H1 (cell line): Measurements from ENCODE around the gene SEMA5B. TPM values are rescaled to one million over a fixed set of nuclear protein-coding genes. Genes with fewer than 3 reads are reported as not detected.

Experiments used
- CTCF ChIA-PET: fragments of 300-600 bp; sonication (Branson Sonifier 250); formaldehyde crosslinking; loops from one replicate; lab custom pipeline; 2021; ENCODE audit not compliant: partially characterized antibody; lab: Charles Lee
- POLR2A ChIA-PET: fragments of 300-600 bp; sonication (Branson Sonifier 250); formaldehyde crosslinking; loops from one replicate; lab custom pipeline; 2021; ENCODE audit warnings: inconsistent platforms; ENCODE audit not compliant: partially characterized antibody; lab: Charles Lee
- DNase-seq, 2 experiments: peaks; one replicate each; pipeline versions ENCODE4 v3.0.0 to v3.0.0-alpha.2; 2010 to 2022; ENCODE audit warnings: low spot score in 2 of 2, low read depth in 1 of 2, mixed read lengths in 1 of 2
- FAIRE-seq: peaks from 2 replicates; lab custom pipeline; 2011; peaks lifted over from hg19 to GRCh38; lab: Jason Lieb, UNC
- H2AFZ ChIP-seq: 2 replicates; pipeline ENCODE4 v1.8.1; 2012; ENCODE audit warnings: low read length, inconsistent platforms
- H2AK5ac ChIP-seq: 2 replicates; pipeline ENCODE4 v1.6.1; 2013; ENCODE audit warnings: low read depth, low read length
- H2BK120ac ChIP-seq: replicated peaks from 2 replicates; pipeline ENCODE3; 2013; ENCODE audit warnings: low read depth, low read length, inconsistent platforms
- H2BK12ac ChIP-seq: 2 replicates; pipeline ENCODE4 v1.6.1; 2013; ENCODE audit warnings: low read depth, low read length
- H2BK15ac ChIP-seq: 2 replicates; pipeline ENCODE4 v1.6.1; 2013; ENCODE audit warnings: low read length
- H2BK20ac ChIP-seq: 2 replicates; pipeline ENCODE4 v1.6.1; 2013; ENCODE audit warnings: low read length
- H2BK5ac ChIP-seq: 2 replicates; pipeline ENCODE4 v1.6.1; 2013; ENCODE audit warnings: low read depth, low read length
- H3K14ac ChIP-seq: 2 replicates; pipeline ENCODE4 v1.6.1; 2013; ENCODE audit warnings: inconsistent platforms; ENCODE audit not compliant: insufficient read length
- H3K18ac ChIP-seq: 2 replicates; pipeline ENCODE4 v1.6.1; 2013; ENCODE audit warnings: low read length; ENCODE audit errors: extremely low read depth
- H3K23ac ChIP-seq: 2 replicates; pipeline ENCODE4 v1.6.1; 2013; ENCODE audit warnings: inconsistent platforms; ENCODE audit not compliant: insufficient read length
- H3K23me2 ChIP-seq: 2 replicates; pipeline ENCODE4 v1.6.1; 2013; ENCODE audit warnings: low read depth, low read length
- H3K27ac ChIP-seq: 2 replicates; pipeline ENCODE4 v1.6.1; 2011; ENCODE audit warnings: low read depth, low read length, inconsistent platforms
- H3K27me3 ChIP-seq, 4 experiments: replicated peaks in 1 of 4; 1 replicate in 1 of 4; 2 replicates in 3 of 4; pipeline versions ENCODE4 v1.6.1 to v1.8.1; 2011 to 2013; ENCODE audit warnings: low read length in 3 of 4, mild to moderate bottlenecking in 3 of 4, inconsistent platforms in 2 of 4, mixed read lengths in 2 of 4, moderate library complexity in 1 of 4; ENCODE audit not compliant: control insufficient read depth in 3 of 4, insufficient read depth in 3 of 4; ENCODE audit errors: extremely low read depth in 1 of 4
- H3K36me3 ChIP-seq, 4 experiments: 2 replicates each; pipeline versions ENCODE4 v1.6.1 to v1.8.1; 2011 to 2013; ENCODE audit warnings: mild to moderate bottlenecking in 4 of 4, low read length in 3 of 4, moderate library complexity in 2 of 4, control low read depth in 1 of 4, inconsistent platforms in 1 of 4; ENCODE audit not compliant: insufficient read depth in 4 of 4, control insufficient read depth in 2 of 4
- H3K4ac ChIP-seq: replicated peaks from 2 replicates; pipeline ENCODE3; 2013; ENCODE audit warnings: low read length, low read depth, mixed read lengths, inconsistent platforms; ENCODE audit not compliant: insufficient read length
- H3K4me1 ChIP-seq, 4 experiments: replicated peaks in 1 of 4; 1 replicate in 1 of 4; 2 replicates in 3 of 4; pipeline versions ENCODE4 v1.6.1 to v1.8.1; 2011 to 2013; ENCODE audit warnings: low read length in 3 of 4, inconsistent platforms in 2 of 4, mixed read lengths in 1 of 4; ENCODE audit not compliant: insufficient read depth in 4 of 4, control insufficient read depth in 3 of 4
- H3K4me2 ChIP-seq, 2 experiments: 2 replicates each; pipeline versions ENCODE4 v1.6.1 to v1.8.1; 2011 to 2013; ENCODE audit warnings: low read depth in 2 of 2, low read length in 2 of 2, control low read depth in 1 of 2, inconsistent platforms in 1 of 2, mild to moderate bottlenecking in 1 of 2; ENCODE audit not compliant: insufficient read depth in 1 of 2
- H3K4me3 ChIP-seq, 4 experiments: fragments of 200-600, 300-600 bp in 1 of 4; sonication (generic), shearing (Covaris generic), sonication (Bioruptor Twin) in 1 of 4; 2 replicates each; pipeline versions ENCODE4 v1.5.1 to v1.8.1; 2011 to 2016; ENCODE audit warnings: low read length in 4 of 4, low read depth in 3 of 4, control low read depth in 2 of 4, inconsistent platforms in 2 of 4, mild to moderate bottlenecking in 2 of 4, mixed read lengths in 1 of 4, moderate library complexity in 1 of 4; ENCODE audit not compliant: insufficient read depth in 2 of 4; ENCODE audit errors: extremely low read depth in 1 of 4
- H3K56ac ChIP-seq: replicated peaks from 2 replicates; pipeline ENCODE3; 2013; ENCODE audit warnings: low read depth, mild to moderate bottlenecking, mixed read lengths, low read length, inconsistent platforms; ENCODE audit not compliant: insufficient read length
- H3K79me1 ChIP-seq: 2 replicates; pipeline ENCODE4 v1.6.1; 2013; ENCODE audit warnings: low read depth, low read length, control low read depth
- H3K79me2 ChIP-seq, 2 experiments: 2 replicates each; pipeline versions ENCODE4 v1.6.1 to v1.8.1; 2012 to 2013; ENCODE audit warnings: low read length in 2 of 2, mild to moderate bottlenecking in 2 of 2, inconsistent platforms in 1 of 2; ENCODE audit not compliant: insufficient read depth in 2 of 2, control insufficient read depth in 1 of 2
- H3K9ac ChIP-seq, 4 experiments: replicated peaks in 1 of 4; 1 replicate in 1 of 4; 2 replicates in 3 of 4; pipeline versions ENCODE4 v1.6.1 to v1.8.1; 2011 to 2013; ENCODE audit warnings: low read depth in 3 of 4, low read length in 3 of 4, control low read depth in 2 of 4, mild to moderate bottlenecking in 2 of 4, moderate library complexity in 2 of 4, inconsistent platforms in 1 of 4; ENCODE audit errors: extremely low read depth in 1 of 4
- H3K9me3 ChIP-seq, 2 experiments: 2 replicates each; pipeline versions ENCODE4 v1.6.1 to v1.8.1; 2012 to 2013; ENCODE audit warnings: mild to moderate bottlenecking in 2 of 2, moderate library complexity in 2 of 2, control low read depth in 1 of 2, inconsistent platforms in 1 of 2, low read depth in 1 of 2, low read length in 1 of 2, mixed read lengths in 1 of 2; ENCODE audit not compliant: insufficient read depth in 2 of 2
- H4K20me1 ChIP-seq, 2 experiments: replicated peaks in 1 of 2; 2 replicates each; pipeline versions ENCODE3 to v1.8.1; 2011 to 2013; ENCODE audit warnings: inconsistent platforms in 2 of 2, low read length in 2 of 2, mild to moderate bottlenecking in 1 of 2; ENCODE audit not compliant: insufficient read depth in 2 of 2, control insufficient read depth in 1 of 2
- H4K5ac ChIP-seq: 2 replicates; pipeline ENCODE4 v1.6.1; 2013; ENCODE audit warnings: low read length, low read depth, mixed read lengths, inconsistent platforms; ENCODE audit not compliant: insufficient read length
- H4K8ac ChIP-seq: 2 replicates; pipeline ENCODE4 v1.8.0; 2013; ENCODE audit warnings: mild to moderate bottlenecking, moderate library complexity, low read length, inconsistent platforms; ENCODE audit not compliant: insufficient read depth; ENCODE audit errors: extremely low read depth
- H4K91ac ChIP-seq: replicated peaks from 2 replicates; pipeline ENCODE3; 2013; ENCODE audit warnings: low read length, mixed read lengths, inconsistent platforms; ENCODE audit not compliant: insufficient read length
- CHD1 ChIP-seq: IDR thresholded peaks from 2 replicates; pipeline ENCODE4 v1.6.1; 2012; ENCODE audit warnings: low read depth, low read length, improper control_type of control experiment
- CTCF ChIP-seq, 3 experiments: IDR thresholded peaks; 1 replicate in 2 of 3; 2 replicates in 1 of 3; pipeline versions ENCODE4 v1.5.1 to v1.6.1; 2011; ENCODE audit warnings: low read length in 3 of 3, mild to moderate bottlenecking in 3 of 3, inconsistent platforms in 2 of 3, low read depth in 1 of 3, moderate library complexity in 1 of 3; ENCODE audit not compliant: insufficient read depth in 1 of 3; ENCODE audit errors: control extremely low read depth in 1 of 3
- FOSL1 ChIP-seq: IDR thresholded peaks from 2 replicates; pipeline ENCODE4 v1.6.1; 2011; ENCODE audit warnings: mild to moderate bottlenecking, low read depth, low read length, moderate library complexity; ENCODE audit not compliant: insufficient read depth
- KDM1A ChIP-seq: fragments of 200-600, 300-600 bp; sonication (generic); IDR thresholded peaks from 2 replicates; pipeline ENCODE4 v1.7.1; 2016; ENCODE audit warnings: mild to moderate bottlenecking, low read length, borderline replicate concordance
- KDM5A ChIP-seq: fragments of 200-600 bp; IDR thresholded peaks from 2 replicates; pipeline ENCODE4 v1.7.1; 2012; ENCODE audit warnings: mild to moderate bottlenecking, low read length, inconsistent platforms, mixed read lengths
- MAX ChIP-seq: IDR thresholded peaks from 2 replicates; pipeline ENCODE4 v1.6.1; 2012; ENCODE audit warnings: inconsistent platforms
- NANOG ChIP-seq: IDR thresholded peaks from 2 replicates; pipeline ENCODE4 v1.6.1; 2011; ENCODE audit warnings: low read length, low read depth, mild to moderate bottlenecking, inconsistent platforms; ENCODE audit not compliant: insufficient read depth, poor library complexity, severe bottlenecking
- POLR2A ChIP-seq, 2 experiments: IDR thresholded peaks; 1 replicate in 1 of 2; 2 replicates in 1 of 2; pipeline ENCODE4 v1.6.1; 2011; ENCODE audit warnings: low read depth in 2 of 2, low read length in 2 of 2, mild to moderate bottlenecking in 2 of 2; ENCODE audit errors: control extremely low read depth in 1 of 2
- TAF7 ChIP-seq: optimal IDR thresholded peaks from 2 replicates; pipeline ENCODE3; 2011; ENCODE audit warnings: low read depth, mild to moderate bottlenecking, inconsistent platforms, low read length, moderate library complexity, borderline replicate concordance
- TCF12 ChIP-seq: IDR thresholded peaks from 2 replicates; pipeline ENCODE4 v1.6.1; 2011; ENCODE audit warnings: low read depth, mild to moderate bottlenecking, low read length
- WGBS, 2 experiments: shearing (Covaris generic) in 1 of 2; methylation state at CpG; one replicate each; pipeline versions ENCODE4 v1.1.6 to v1.1.7; 2013 to 2015; ENCODE audit warnings: low lambda C conversion rate in 2 of 2, mixed read lengths in 2 of 2, inconsistent platforms in 1 of 2, low coverage in 1 of 2, missing lambda C conversion rate in 1 of 2; ENCODE audit not compliant: insufficient replicate concordance in 2 of 2, insufficient coverage in 1 of 2, insufficient read length in 1 of 2; ENCODE audit errors: extremely low coverage in 1 of 2, missing lambda C conversion rate in 1 of 2; 5-methylcytosine and 5-hydroxymethylcytosine counted together
- polyA plus RNA-seq, 7 experiments: library from polyadenylated mRNA; depleted of rRNA in 3 of 7; stranded (reverse) in 5 of 7; unstranded in 2 of 7; fragments of >200 nt in 5 of 7; fragments of 200-250 nt in 2 of 7; gene quantifications; 1 replicate in 5 of 7; 2 replicates in 1 of 7; 4 replicates in 1 of 7; pipeline versions ENCODE4 v1.2.1 to v1.2.3, GENCODE V29; 2011 to 2013; ENCODE audit warnings: missing spikeins in 2 of 7, mixed read lengths in 2 of 7
- total RNA-seq: library from RNA; stranded (reverse); fragmentation: NEBNext Ultra II Directional; extraction: Animal tissue kit (Norgen Biotek cat#: 25700); gene quantifications from 2 replicates; pipeline ENCODE4 v1.2.1, GENCODE V29; 2021

The SEMA5B gene
- total and polyA plus RNA-seq, 2 of the 8 experiments (the other 6 are each of a cell fraction or from before 2014, with no cell fraction given): 13.1 to 22.4 TPM

- Histone ChIP-seq H2BK20ac (no peak overlapping the region), H2BK120ac (no peak overlapping the region), H3K79me1 (no peaks in the 10 kb centered on the region; the same call in 1 of the 2 replicates), H4K5ac (no peak overlapping the region), H4K20me1 (peaks cover 0 to 2% of the 10 kb centered on the region in 2 experiments), H3K23ac (no peak overlapping the region), H3K27ac (no peak overlapping the region), H3K14ac (no peak overlapping the region), H2AK5ac (no peak overlapping the region), H2BK12ac (no peak overlapping the region), H2AFZ (no peak overlapping the region), H3K4me2 (no peak overlapping the region), H3K9me3 (no peaks in the 10 kb centered on the region), H3K79me2 (no peaks in the 10 kb centered on the region), H3K23me2 (no peaks in the 10 kb centered on the region; the same call in 1 of the 2 replicates), H3K27me3 (no peaks in the 10 kb centered on the region), H3K18ac (no peak overlapping the region), H3K4me1 (peaks cover 0 to 10% (median 3%) of the 10 kb centered on the region in 4 experiments; a peak in 5 of 7 replicates), H2BK15ac (no peak overlapping the region), H3K4ac (no peak overlapping the region), H3K9ac (no peak overlapping the region), H3K36me3 (no peaks in the 10 kb centered on the region), H4K8ac (no peak overlapping the region), H3K56ac (no peak overlapping the region), H3K4me3 (no peak overlapping the region), H4K91ac (no peak overlapping the region), H2BK5ac (no peak overlapping the region)
- ChIA-PET CTCF (interaction anchor here (0.6 to 6.3 kb wide), 9 partner anchors 10 to 393 kb away, joined by 3 to 151 read pairs (median 3); partner anchors contain the start of gene SEMA5B), POLR2A (interaction anchor here (0.7 to 0.8 kb wide), 2 partner anchors 88 to 89 kb away, joined by 3 read pairs; partner anchors contain the start of gene SEMA5B)
- DNase-seq (no peak), FAIRE-seq (no peak)
- 86% methylated on average over 9 of the region's 9 CpGs; no CpG with 5 or more reads in 1 of the 2 experiments for WGBS, 2 experiments
- TF ChIP-seq POLR2A (IDR thresholded peaks at IDR 0.05; ENCODE audit: control extremely low read depth in 1 of 2, low read depth in 2 of 2, low read length in 2 of 2) (no peak), NANOG (no peak), KDM5A (no peak), TCF12 (no peak), KDM1A (no peak), TAF7 (no peak), FOSL1 (no peak), MAX (no peak), CTCF (IDR thresholded peaks at IDR 0.05; ENCODE audit: control extremely low read depth in 1 of 3, insufficient read depth in 1 of 3, low read depth in 1 of 3, low read length in 3 of 3) (no peak), CHD1 (no peak)
Measured at GRCh38 chr3:122938783-122939425, 88.7 kb downstream of the SEMA5B start.
